Fibroblast of villous mesenchyme (primary cell): ENCODE results near the gene SYPL2. TPM values are rescaled to one million over a fixed set of nuclear protein-coding genes. Genes with fewer than 3 reads are reported as not detected.

Source experiments
- DNase-seq: peaks from one replicate; pipeline ENCODE4 v3.0.0-alpha.2; 2010; ENCODE audit warnings: low read depth
- H3K4me3 ChIP-seq: 2 replicates; pipeline ENCODE4 v1.5.1; 2011; ENCODE audit warnings: low read depth, mild to moderate bottlenecking, low read length
- total RNA-seq: library from RNA; depleted of rRNA; stranded (reverse); fragments of >200 nt; gene quantifications from 2 replicates; pipeline ENCODE4 v1.2.3, GENCODE V29; 2012
- TF ChIP-seq, protein P1 (sequence below): IDR thresholded peaks from 2 replicates; pipeline ENCODE4 v1.5.1; 2012; ENCODE audit warnings: low read depth, mild to moderate bottlenecking, low read length; ENCODE audit not compliant: insufficient read depth

SYPL2 gene
- total RNA-seq, 1 donor: 10.8 TPM

DNA sequence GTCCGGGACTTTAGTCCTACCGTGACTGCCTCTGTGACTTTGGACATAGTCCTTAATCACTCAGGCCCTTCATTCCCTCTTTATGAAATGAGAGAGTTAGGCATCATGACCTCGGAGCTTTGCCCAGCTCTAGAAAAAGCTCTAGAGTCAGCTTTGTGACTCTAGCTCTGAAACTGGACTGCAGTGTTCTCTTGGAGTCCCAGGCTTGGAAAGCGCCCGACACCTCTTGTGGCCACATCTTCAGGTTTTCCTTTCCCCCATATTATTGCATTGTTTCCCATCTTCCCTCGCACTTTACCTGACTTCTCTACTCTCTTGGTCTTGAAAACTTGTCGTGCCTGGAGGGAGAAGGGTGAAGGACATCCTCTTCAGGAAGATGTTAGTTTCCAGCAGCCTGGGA lies 55.7 kb downstream of the SYPL2 start:
- no peak for DNase-seq
- TF ChIP-seq, protein P1, sequence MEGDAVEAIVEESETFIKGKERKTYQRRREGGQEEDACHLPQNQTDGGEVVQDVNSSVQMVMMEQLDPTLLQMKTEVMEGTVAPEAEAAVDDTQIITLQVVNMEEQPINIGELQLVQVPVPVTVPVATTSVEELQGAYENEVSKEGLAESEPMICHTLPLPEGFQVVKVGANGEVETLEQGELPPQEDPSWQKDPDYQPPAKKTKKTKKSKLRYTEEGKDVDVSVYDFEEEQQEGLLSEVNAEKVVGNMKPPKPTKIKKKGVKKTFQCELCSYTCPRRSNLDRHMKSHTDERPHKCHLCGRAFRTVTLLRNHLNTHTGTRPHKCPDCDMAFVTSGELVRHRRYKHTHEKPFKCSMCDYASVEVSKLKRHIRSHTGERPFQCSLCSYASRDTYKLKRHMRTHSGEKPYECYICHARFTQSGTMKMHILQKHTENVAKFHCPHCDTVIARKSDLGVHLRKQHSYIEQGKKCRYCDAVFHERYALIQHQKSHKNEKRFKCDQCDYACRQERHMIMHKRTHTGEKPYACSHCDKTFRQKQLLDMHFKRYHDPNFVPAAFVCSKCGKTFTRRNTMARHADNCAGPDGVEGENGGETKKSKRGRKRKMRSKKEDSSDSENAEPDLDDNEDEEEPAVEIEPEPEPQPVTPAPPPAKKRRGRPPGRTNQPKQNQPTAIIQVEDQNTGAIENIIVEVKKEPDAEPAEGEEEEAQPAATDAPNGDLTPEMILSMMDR: no peak
- H3K4me3 ChIP-seq: no peak overlapping the region

GRCh38 chr1:109523706-109524105 lies 57.4 kb downstream of the SYPL2 start:
- TF ChIP-seq, protein P1: no peak
- no peak overlapping the region for H3K4me3 ChIP-seq
- DNase-seq: no peak

DNA sequence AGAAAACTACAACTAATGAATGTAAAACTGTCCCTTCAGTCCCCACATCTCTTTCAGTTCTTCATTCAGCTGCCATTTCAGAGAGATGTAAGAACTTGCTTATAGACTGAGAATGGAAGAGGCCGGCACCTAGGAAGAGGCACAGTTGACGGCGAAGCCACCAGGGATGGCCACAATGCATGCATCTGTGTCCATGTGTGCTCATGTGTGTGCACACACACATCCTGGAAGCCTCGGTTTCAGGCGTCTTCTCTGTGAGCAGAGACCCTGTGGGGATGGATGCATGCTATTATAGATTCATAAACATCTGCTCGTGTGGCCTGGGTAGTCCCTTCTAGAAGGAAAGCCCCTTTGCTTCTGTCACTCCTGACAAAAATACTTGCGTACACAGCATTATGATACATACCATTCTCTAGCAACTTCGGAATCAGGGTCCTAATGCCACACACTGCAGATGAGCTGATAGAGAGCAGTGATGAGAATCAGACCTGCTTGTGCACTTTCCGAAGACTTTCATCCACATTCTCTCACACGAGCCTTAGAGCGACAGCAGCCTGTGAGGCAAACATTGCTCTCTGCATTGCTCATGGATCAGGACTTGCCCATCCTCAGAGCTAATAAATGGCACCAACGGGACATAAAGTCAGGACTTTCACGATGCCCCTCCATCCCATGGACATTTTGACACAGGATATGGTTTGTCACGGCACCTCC lies 60.9 kb downstream of the SYPL2 start:
- no peak overlapping the region for H3K4me3 ChIP-seq
- no peak for DNase-seq
- TF ChIP-seq, protein P1: no peak

GRCh38 chr1:109527846-109528695 lies 61.7 kb downstream of the SYPL2 start:
- no peak for DNase-seq
- TF ChIP-seq, protein P1: no peak
- H3K4me3 ChIP-seq: no peak overlapping the region

DNA sequence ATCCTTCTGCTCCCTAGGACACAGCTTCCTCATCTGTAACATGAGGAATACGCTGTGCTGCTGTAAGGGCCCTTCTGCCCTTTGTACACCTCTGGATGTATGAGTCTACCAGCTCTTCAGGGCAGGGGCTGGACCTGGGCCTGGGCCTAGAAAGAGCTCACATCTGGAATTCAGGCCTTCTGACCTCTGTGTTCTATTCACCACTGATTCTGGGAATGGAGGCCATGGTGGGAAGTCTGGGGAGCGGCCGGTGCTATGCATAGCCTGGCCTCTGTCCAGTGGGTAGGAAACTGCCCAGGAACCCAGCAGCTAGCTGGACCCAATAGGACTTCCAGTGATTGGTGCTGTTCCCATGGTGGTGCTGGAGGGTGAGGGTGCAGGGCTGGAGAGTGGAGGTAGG lies 62.4 kb downstream of the SYPL2 start:
- H3K4me3 ChIP-seq: no peak overlapping the region
- DNase-seq: no peak
- TF ChIP-seq, protein P1: no peak

DNA sequence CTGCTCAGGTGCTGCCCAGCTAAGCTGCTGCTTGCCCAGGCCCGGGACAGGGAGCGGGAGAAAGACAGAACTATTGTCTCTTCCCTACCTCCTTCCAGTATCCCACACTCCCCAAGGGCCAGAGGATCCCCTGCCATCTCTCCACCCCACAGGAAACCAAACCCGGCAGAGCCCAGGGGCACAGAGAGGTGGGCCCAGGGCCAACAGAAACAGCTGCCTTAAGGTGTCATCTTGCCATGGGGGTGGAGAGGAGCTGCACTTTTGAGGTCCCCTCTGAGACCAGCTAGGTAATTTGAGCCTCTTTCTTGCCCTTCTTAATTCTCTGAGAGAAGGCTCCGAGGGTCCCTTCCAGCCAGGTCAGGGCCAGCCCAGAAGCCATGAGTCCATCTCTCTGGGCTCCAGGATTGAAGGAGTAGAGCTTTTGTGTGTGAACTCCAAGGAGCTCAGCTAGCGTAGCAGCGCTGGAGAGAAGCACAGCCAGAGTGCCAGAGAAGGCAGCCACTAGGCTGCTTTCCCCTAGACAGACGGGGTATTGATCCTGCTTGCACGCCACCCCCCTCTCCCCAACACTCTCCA lies 63.6 kb downstream of the SYPL2 start:
- no peak overlapping the region for H3K4me3 ChIP-seq
- TF ChIP-seq, protein P1: no peak
- no peak for DNase-seq
